Right atrium auricular region (tissue), 2 donors: ENCODE measurements around the gene MAP3K21. TPM values are rescaled to one million over a fixed set of nuclear protein-coding genes. Genes with fewer than 3 reads are reported as not detected.

Experiments
- DNase-seq: peaks from one replicate; pipeline ENCODE4 v3.0.0-alpha.2; 2019; ENCODE audit warnings: low spot score
- H3K27ac ChIP-seq, 2 donors: fragments of 200-600 bp; sonication (generic); 1 replicate in 1 of 2; 2 replicates in 1 of 2; pipeline ENCODE4 v1.5.1; 2016 to 2019
- H3K27me3 ChIP-seq, 2 donors: fragments of 200-600 bp; sonication (generic); one replicate each; pipeline versions ENCODE4 v1.5.1 to v1.6.0; 2017 to 2019
- H3K36me3 ChIP-seq: fragments of 200-600 bp; sonication (generic); one replicate; pipeline ENCODE4 v1.5.1; 2016
- H3K4me1 ChIP-seq, 2 donors: fragments of 200-600 bp; sonication (generic); one replicate each; pipeline versions ENCODE4 v1.5.1 to v1.6.0; 2017 to 2019
- H3K4me3 ChIP-seq, 2 donors: fragments of 200-600 bp; sonication (generic); 1 replicate in 1 of 2; 2 replicates in 1 of 2; pipeline ENCODE4 v1.5.1; 2017 to 2019; ENCODE audit warnings: mild to moderate bottlenecking in 1 of 2, moderate library complexity in 1 of 2
- H3K9me3 ChIP-seq, 2 donors: fragments of 200-600 bp; sonication (generic); one replicate each; pipeline ENCODE4 v1.5.1; 2019
- total RNA-seq, 2 donors: library from RNA; depleted of rRNA; stranded (reverse); fragments of >200 nt; gene quantifications; one replicate each; pipeline ENCODE4 v1.1.0, GENCODE V29; 2016
- TF ChIP-seq, protein P1 (sequence below), 2 donors: fragments of 200-600 bp; sonication (generic); IDR thresholded peaks; one replicate each; pipeline ENCODE4 v1.5.1; 2019; ENCODE audit warnings: antibody characterized with exemption in 2 of 2

Gene MAP3K21
- total RNA-seq, 2 donors from 2014 or later: 1.2 to 1.4 TPM

GRCh38 chr1:233336554-233337456, 9.3 kb downstream of the MAP3K21 start:
- Histone ChIP-seq H3K4me3 (no peak overlapping the region), H3K27me3 (no peaks in the 10 kb centered on the region), H3K9me3 (no peaks in the 10 kb centered on the region), H3K4me1 (no peaks in the 10 kb centered on the region), H3K27ac (no peak overlapping the region), H3K36me3 (no peaks in the 10 kb centered on the region)
- TF ChIP-seq, protein P1, sequence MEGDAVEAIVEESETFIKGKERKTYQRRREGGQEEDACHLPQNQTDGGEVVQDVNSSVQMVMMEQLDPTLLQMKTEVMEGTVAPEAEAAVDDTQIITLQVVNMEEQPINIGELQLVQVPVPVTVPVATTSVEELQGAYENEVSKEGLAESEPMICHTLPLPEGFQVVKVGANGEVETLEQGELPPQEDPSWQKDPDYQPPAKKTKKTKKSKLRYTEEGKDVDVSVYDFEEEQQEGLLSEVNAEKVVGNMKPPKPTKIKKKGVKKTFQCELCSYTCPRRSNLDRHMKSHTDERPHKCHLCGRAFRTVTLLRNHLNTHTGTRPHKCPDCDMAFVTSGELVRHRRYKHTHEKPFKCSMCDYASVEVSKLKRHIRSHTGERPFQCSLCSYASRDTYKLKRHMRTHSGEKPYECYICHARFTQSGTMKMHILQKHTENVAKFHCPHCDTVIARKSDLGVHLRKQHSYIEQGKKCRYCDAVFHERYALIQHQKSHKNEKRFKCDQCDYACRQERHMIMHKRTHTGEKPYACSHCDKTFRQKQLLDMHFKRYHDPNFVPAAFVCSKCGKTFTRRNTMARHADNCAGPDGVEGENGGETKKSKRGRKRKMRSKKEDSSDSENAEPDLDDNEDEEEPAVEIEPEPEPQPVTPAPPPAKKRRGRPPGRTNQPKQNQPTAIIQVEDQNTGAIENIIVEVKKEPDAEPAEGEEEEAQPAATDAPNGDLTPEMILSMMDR (IDR thresholded peaks at IDR 0.05): no peak
- no peak for DNase-seq

DNA sequence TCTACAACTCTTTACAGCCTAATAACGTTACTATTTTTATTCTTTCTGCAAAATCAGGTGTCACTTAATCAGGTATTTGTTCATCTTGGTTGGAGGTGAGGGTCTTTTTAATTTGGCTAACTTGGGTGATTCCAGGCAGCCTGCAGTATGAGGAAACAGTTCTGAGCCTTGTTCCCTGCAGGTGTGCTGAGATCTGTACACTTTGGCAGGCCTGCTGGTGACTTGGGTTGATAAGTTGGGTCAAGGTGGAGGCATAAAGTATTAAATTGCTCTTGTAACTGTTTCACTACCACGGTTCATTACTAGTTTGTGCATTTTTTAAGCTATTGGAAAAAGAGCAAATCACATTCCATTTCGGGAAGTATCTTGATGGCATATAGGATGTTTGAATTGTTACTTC, 10.0 kb downstream of the MAP3K21 start:
- no peaks in the 10 kb centered on the region for H3K4me1 ChIP-seq
- no peaks in the 10 kb centered on the region for H3K36me3 ChIP-seq
- TF ChIP-seq, protein P1 (IDR thresholded peaks at IDR 0.05): no peak
- H3K27me3 ChIP-seq: no peaks in the 10 kb centered on the region
- H3K9me3 ChIP-seq: no peaks in the 10 kb centered on the region
- DNase-seq: no peak
- no peak overlapping the region for H3K27ac ChIP-seq
- no peak overlapping the region for H3K4me3 ChIP-seq

- H3K27me3 ChIP-seq: no peaks in the 10 kb centered on the region
- no peaks in the 10 kb centered on the region for H3K9me3 ChIP-seq
- H3K27ac ChIP-seq: no peak overlapping the region
- no peaks in the 10 kb centered on the region for H3K36me3 ChIP-seq
- TF ChIP-seq, protein P1 (IDR thresholded peaks at IDR 0.05): no peak
- H3K4me3 ChIP-seq: no peak overlapping the region
- H3K4me1 ChIP-seq: no peaks in the 10 kb centered on the region
- no peak for DNase-seq
Measured at GRCh38 chr1:233338102-233338501, 10.6 kb downstream of the MAP3K21 start.

GRCh38 chr1:233340031-233340555, 12.6 kb downstream of the MAP3K21 start:
- Histone ChIP-seq H3K4me3 (no peak overlapping the region), H3K27me3 (no peaks in the 10 kb centered on the region), H3K27ac (no peak overlapping the region), H3K9me3 (no peaks in the 10 kb centered on the region), H3K36me3 (no peaks in the 10 kb centered on the region), H3K4me1 (no peaks in the 10 kb centered on the region)
- no peak for DNase-seq
- TF ChIP-seq, protein P1 (IDR thresholded peaks at IDR 0.05): no peak

GRCh38 chr1:233340966-233341516, 13.5 kb downstream of the MAP3K21 start:
- H3K27ac ChIP-seq: no peak overlapping the region
- no peaks in the 10 kb centered on the region for H3K27me3 ChIP-seq
- no peaks in the 10 kb centered on the region for H3K4me1 ChIP-seq
- TF ChIP-seq, protein P1 (IDR thresholded peaks at IDR 0.05): no peak
- no peak overlapping the region for H3K4me3 ChIP-seq
- no peak for DNase-seq
- no peaks in the 10 kb centered on the region for H3K36me3 ChIP-seq
- H3K9me3 ChIP-seq: no peaks in the 10 kb centered on the region
